OCI-LY3 (cell line): ENCODE measurements around the gene PDLIM1.

ENCODE experiments used
- CTCF ChIP-seq: fragments of 200-600, 300-600 bp; sonication (generic); IDR thresholded peaks from 2 replicates; pipeline ENCODE4 v1.5.1; 2014; ENCODE audit warnings: antibody characterized with exemption, low read length, low read depth
- EZH2phosphoT487 ChIP-seq: fragments of 200-600 bp; shearing (Covaris generic); IDR thresholded peaks from 2 replicates; pipeline ENCODE4 v1.6.1; 2018; ENCODE audit warnings: antibody characterized with exemption, mixed run types, low read depth

DNA sequence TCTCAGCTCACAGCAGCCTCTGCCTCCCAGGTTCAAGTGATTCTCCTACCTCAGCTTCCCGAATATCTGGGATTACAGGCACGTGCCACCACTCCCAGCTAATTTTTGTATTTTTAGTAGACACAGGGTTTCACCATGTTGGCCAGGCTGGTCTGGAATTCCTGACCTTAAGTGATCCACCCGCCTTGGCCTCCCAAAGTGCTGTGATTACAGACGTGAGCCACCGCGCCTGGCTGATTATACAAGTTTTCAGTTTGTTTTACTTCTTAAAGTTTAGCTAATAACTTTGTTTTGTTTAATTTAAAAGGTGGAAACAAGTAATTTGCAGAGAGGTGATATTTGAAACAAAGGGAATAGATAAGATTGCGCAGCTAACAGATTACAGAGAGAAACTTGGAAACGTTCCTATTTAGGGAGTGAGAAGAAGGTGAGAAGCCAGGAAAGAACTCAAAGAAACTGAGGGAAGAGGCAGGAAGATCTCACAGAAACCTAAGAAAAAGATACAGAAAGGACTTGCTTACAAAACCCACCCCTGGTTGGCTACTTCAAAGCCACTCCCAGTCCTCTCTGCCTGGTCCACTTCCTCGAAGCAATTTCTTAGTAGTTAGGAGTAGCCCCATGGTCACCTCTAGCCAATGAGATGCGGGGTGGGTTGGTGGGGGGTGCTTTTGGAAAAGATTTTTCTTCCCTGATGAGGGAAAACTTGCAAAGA is 15.0 kb upstream of the PDLIM1 start:
- no peak for TF ChIP-seq EZH2phosphoT487
- TF ChIP-seq CTCF, result no peak
